Measurements from ENCODE around the gene UTF1.

Gene UTF1

GRCh38 chr10:133230044-133230361 lies at the start of gene UTF1:
UTF1 (plus strand) TSS chr10:133230217; CDS start chr10:133230289, 72 bp downstream.
- no peak for DNase-seq

GRCh38 chr10:133180965-133181639 lies 48.9 kb upstream of the UTF1 start:
- DNase-seq = no peak

GRCh38 chr10:133182190-133182589 lies 47.8 kb upstream of the UTF1 start:
- no peak for DNase-seq

GRCh38 chr10:133182791-133183645 lies 47.0 kb upstream of the UTF1 start:
- no peak for DNase-seq

- no peak for DNase-seq
Measured at GRCh38 chr10:133183646-133184378, 46.2 kb upstream of the UTF1 start.

- DNase-seq = no peak
Measured at GRCh38 chr10:133184591-133185244, 45.3 kb upstream of the UTF1 start.

- DNase-seq = no peak
Measured at GRCh38 chr10:133185421-133185820, 44.6 kb upstream of the UTF1 start.

GRCh38 chr10:133185916-133186315 lies 44.1 kb upstream of the UTF1 start:
- DNase-seq = no peak

GRCh38 chr10:133186416-133187090 lies 43.5 kb upstream of the UTF1 start:
- DNase-seq = no peak

- no peak for DNase-seq
Measured at GRCh38 chr10:133187091-133187905, 42.7 kb upstream of the UTF1 start.

- DNase-seq = no peak
Measured at GRCh38 chr10:133187906-133188681, 41.9 kb upstream of the UTF1 start.

- DNase-seq = no peak
Measured at GRCh38 chr10:133189256-133189655, 40.8 kb upstream of the UTF1 start.

- DNase-seq = no peak
Measured at GRCh38 chr10:133189726-133190125, 40.3 kb upstream of the UTF1 start.

GRCh38 chr10:133190225-133190624 lies 39.8 kb upstream of the UTF1 start:
- no peak for DNase-seq

- DNase-seq = no peak
Measured at GRCh38 chr10:133191651-133192050, 38.4 kb upstream of the UTF1 start.

GRCh38 chr10:133194151-133194550 lies 35.9 kb upstream of the UTF1 start:
- no peak for DNase-seq

GRCh38 chr10:133195096-133195495 lies 34.9 kb upstream of the UTF1 start:
- no peak for DNase-seq

GRCh38 chr10:133195611-133196010 lies 34.4 kb upstream of the UTF1 start:
- no peak for DNase-seq

GRCh38 chr10:133196221-133196915 lies 33.6 kb upstream of the UTF1 start:
- no peak for DNase-seq
